Breast epithelium (tissue), 3 donors: ENCODE data around the gene KLHL40.

Experiments
- CTCF ChIP-seq, 3 donors: fragments of 450-650 bp; IDR thresholded peaks; one replicate each; pipeline ENCODE4 v1.5.1; 2016 to 2017; ENCODE audit warnings: antibody characterized with exemption in 3 of 3, mild to moderate bottlenecking in 3 of 3, moderate library complexity in 3 of 3
- POLR2A ChIP-seq: fragments of 450-650 bp; IDR thresholded peaks from one replicate; pipeline ENCODE4 v1.6.1; 2016; ENCODE audit warnings: antibody characterized with exemption, mild to moderate bottlenecking, moderate library complexity
- POLR2AphosphoS5 ChIP-seq, 3 donors: sonication (generic); formaldehyde crosslinking; IDR thresholded peaks; one replicate each; pipeline ENCODE4 v1.6.1; 2017; ENCODE audit warnings: antibody characterized with exemption in 3 of 3

DNA sequence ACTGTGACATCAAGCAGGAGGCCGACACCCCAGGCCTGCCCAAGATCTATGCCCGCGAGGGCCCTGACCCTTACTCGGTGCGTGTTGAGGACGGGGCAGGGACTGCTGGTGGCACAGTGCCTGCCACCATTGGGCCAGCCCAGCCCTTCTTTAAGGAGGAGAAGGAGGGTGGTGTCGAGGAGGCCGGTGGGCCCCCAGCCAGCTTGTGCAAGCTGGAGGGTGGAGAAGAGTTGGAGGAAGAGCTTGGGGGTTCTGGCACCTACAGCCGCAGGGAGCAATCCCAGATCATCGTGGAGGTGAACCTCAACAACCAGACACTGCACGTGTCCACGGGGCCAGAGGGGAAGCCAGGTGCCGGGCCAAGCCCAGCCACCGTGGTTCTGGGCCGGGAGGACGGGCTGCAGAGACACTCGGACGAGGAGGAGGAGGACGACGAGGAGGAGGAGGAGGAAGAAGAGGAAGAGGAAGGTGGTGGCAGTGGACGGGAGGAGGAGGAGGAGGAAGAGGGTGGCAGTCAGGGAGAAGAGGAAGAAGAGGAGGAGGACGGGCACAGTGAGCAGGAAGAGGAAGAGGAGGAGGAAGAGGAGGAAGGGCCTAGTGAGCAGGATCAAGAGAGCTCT, 26.5 kb upstream of the KLHL40 start:
- TF ChIP-seq CTCF (IDR thresholded peaks at IDR 0.05) (no peak), POLR2A (no peak), POLR2AphosphoS5 (IDR thresholded peaks at IDR 0.05) (no peak)
